ENCODE measurements around the gene PPM1M.

DNA sequence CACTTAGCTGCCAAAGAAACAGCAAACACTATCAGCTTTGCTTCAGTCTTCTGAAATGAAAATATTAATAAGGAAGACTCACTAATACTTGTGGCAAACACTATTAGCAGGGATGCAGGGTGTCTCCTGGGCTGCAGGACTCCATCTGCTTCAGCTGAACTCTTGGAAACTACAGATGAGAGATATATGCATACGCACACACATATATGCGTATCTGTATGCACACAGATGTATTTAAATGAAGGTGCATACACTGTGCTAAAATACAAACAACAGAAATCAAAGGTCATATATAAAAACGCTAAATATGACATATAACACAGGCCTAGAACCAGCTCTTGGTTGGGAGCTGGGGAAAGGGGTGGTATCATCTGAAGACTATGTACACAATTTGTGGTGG lies 10.6 kb downstream of the PPM1M start:
- TF ChIP-seq RAD21 (conservative IDR thresholded peaks at IDR 0.05) (no peak), SMC3 (conservative IDR thresholded peaks at IDR 0.05; ENCODE audit: poor library complexity) (no peak), EP300 (conservative IDR thresholded peaks at IDR 0.05; ENCODE audit: poor library complexity, severe bottlenecking) (no peak)
- TF ChIP-seq, protein P1, sequence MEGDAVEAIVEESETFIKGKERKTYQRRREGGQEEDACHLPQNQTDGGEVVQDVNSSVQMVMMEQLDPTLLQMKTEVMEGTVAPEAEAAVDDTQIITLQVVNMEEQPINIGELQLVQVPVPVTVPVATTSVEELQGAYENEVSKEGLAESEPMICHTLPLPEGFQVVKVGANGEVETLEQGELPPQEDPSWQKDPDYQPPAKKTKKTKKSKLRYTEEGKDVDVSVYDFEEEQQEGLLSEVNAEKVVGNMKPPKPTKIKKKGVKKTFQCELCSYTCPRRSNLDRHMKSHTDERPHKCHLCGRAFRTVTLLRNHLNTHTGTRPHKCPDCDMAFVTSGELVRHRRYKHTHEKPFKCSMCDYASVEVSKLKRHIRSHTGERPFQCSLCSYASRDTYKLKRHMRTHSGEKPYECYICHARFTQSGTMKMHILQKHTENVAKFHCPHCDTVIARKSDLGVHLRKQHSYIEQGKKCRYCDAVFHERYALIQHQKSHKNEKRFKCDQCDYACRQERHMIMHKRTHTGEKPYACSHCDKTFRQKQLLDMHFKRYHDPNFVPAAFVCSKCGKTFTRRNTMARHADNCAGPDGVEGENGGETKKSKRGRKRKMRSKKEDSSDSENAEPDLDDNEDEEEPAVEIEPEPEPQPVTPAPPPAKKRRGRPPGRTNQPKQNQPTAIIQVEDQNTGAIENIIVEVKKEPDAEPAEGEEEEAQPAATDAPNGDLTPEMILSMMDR (IDR thresholded peaks at IDR 0.05; ENCODE audit: poor library complexity, severe bottlenecking) = no peak
- TF ChIP-seq, protein P2, sequence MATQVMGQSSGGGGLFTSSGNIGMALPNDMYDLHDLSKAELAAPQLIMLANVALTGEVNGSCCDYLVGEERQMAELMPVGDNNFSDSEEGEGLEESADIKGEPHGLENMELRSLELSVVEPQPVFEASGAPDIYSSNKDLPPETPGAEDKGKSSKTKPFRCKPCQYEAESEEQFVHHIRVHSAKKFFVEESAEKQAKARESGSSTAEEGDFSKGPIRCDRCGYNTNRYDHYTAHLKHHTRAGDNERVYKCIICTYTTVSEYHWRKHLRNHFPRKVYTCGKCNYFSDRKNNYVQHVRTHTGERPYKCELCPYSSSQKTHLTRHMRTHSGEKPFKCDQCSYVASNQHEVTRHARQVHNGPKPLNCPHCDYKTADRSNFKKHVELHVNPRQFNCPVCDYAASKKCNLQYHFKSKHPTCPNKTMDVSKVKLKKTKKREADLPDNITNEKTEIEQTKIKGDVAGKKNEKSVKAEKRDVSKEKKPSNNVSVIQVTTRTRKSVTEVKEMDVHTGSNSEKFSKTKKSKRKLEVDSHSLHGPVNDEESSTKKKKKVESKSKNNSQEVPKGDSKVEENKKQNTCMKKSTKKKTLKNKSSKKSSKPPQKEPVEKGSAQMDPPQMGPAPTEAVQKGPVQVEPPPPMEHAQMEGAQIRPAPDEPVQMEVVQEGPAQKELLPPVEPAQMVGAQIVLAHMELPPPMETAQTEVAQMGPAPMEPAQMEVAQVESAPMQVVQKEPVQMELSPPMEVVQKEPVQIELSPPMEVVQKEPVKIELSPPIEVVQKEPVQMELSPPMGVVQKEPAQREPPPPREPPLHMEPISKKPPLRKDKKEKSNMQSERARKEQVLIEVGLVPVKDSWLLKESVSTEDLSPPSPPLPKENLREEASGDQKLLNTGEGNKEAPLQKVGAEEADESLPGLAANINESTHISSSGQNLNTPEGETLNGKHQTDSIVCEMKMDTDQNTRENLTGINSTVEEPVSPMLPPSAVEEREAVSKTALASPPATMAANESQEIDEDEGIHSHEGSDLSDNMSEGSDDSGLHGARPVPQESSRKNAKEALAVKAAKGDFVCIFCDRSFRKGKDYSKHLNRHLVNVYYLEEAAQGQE (IDR thresholded peaks at IDR 0.05; ENCODE audit: borderline replicate concordance) = no peak
